H54 (cell line): ENCODE results near the gene RALGAPB.
"Not testable (repeated sequence)": the region's sequence is repeated elsewhere in the genome, so short reads cannot be mapped to it uniquely, and the experiment has no call there.

Experiments used
- DNase-seq: peaks from one replicate; pipeline ENCODE4 v3.0.0; 2011; ENCODE audit warnings: low spot score, mixed read lengths; ENCODE audit not compliant: insufficient read length
- FAIRE-seq: peaks from 3 replicates; lab custom pipeline; 2011; peaks lifted over from hg19 to GRCh38; lab: Jason Lieb, UNC
- POLR2A ChIP-seq: IDR thresholded peaks from 2 replicates; pipeline ENCODE4 v1.6.1; 2011; ENCODE audit warnings: low read depth, mild to moderate bottlenecking, low read length

RALGAPB gene

GRCh38 chr20:38452880-38453624 lies 19.6 kb upstream of the RALGAPB start:
- no peak for TF ChIP-seq POLR2A
- FAIRE-seq (no peak), DNase-seq (peak; percentile 44)

DNA sequence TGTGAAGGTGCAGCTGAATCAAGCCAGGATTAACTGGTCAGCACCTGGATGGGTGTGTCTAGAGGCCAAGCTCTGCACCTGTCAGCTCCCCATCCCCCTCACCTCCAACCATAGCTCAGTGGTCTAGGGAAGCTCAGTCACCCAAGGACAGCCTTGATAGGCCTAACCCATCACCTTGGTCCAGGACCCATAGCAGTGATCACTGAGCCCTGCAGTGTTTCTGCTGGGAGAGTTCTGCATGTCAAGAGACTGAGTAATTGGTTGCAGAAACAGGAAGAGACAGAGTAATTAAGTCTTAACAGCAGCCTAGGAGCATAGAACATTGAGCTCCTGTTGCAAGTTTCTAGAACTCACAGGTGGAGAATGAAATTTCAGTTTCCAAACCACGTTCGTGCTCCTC lies 18.7 kb upstream of the RALGAPB start:
- FAIRE-seq, result no peak

GRCh38 chr20:38454556-38455473 lies 17.8 kb upstream of the RALGAPB start:
- DNase-seq, result no peak
- TF ChIP-seq POLR2A, result no peak
- no peak for FAIRE-seq

More for the DNA sequence above, 18.7 kb upstream of the RALGAPB start:
- no peak for DNase-seq
- TF ChIP-seq POLR2A, result no peak

GRCh38 chr20:38458314-38458713 lies 14.3 kb upstream of the RALGAPB start:
- DNase-seq, result no peak
- no peak for FAIRE-seq
- no peak for TF ChIP-seq POLR2A

DNA sequence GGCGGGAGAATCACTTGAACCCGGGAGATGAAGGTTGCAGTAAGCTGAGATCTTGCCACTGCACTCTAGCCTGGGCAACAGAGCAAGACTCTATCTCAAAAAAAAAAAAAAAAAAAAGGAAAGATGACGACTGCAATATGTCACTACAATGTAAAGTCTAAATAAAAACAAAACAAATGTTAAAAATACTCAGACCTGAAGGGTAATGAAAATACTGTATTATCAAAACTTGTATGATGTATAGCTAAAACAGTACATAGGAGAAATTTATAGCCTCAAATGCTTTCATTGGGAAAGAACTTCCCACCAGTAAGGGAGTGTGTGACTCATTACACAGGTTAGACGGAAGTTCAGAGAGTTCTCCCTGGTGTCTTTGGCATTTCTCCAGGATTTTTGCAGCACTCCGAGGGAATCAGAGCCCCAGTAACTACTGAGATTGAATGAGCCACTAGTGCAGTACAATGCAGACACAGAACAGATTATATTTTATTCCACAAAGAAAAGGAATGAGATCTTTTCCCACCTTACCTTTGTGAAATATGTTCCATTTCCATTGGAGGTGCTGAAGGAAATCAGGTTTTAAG lies 12.5 kb upstream of the RALGAPB start:
- peak; percentile 57 for DNase-seq
- no peak for TF ChIP-seq POLR2A
- FAIRE-seq, result peak; percentile 95

GRCh38 chr20:38460631-38461030 lies 12.0 kb upstream of the RALGAPB start:
- not testable (repeated sequence) for DNase-seq, FAIRE-seq

DNA sequence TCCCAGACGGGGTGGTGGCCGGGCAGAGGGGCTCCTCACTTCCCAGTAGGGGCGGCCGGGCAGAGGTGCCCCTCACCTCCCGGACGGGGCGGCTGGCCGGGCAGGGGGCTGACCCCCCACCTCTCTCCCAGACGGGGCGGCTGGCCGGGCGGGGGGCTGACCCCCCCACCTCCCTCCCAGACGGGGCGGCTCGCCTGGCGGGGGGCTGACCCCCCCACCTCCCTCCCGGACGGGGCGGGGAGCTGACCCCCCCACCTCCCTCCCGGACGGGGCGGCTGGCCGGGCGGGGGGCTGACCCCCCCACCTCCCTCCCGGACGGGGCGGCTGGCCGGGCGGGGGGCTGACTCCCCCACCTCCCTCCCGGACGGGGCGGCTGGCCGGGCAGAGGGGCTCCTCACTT lies 11.5 kb upstream of the RALGAPB start:
- not testable (repeated sequence) for DNase-seq, FAIRE-seq

DNA sequence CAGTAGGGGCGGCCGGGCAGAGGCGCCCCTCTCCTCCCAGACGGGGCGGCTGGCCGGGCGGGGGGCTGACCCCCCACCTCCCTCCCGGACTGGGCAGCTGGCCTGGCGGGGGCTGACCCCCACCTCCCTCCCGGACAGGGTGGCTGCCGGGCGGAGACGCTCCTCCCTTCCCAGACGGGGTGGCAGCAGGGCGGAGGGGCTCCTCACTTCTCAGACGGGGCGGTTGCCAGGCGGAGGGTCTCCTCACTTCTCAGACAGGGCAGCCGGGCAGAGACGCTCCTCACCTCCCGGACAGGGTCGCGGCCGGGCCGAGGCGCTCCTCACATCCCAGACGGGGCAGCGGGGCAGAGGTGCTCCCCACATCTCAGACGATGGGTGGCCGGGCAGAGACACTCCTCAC lies 11.1 kb upstream of the RALGAPB start:
- FAIRE-seq, DNase-seq: not testable (repeated sequence)

GRCh38 chr20:38466171-38466570 lies 6.5 kb upstream of the RALGAPB start:
- DNase-seq (no peak), FAIRE-seq (no peak)
- TF ChIP-seq POLR2A, result no peak

DNA sequence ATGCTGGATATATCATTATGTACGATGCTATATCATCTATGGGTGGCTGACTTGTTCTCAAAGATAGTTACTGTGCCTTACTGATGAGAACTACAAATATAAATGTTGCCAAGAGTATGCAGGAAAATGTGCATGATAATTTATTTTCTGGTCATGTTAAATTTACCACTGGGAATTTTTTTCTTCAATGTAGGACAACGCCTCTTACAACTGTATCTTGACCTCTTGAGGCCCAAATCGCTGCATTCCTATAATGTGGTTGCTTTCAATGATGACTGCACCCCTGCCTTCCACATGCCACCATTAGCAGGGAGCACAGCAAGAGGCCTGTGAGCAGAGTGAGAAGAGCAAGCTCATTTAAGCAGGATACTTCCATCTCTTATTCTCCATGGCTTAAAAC lies 5.7 kb upstream of the RALGAPB start:
- no peak for FAIRE-seq
- no peak for DNase-seq
- no peak for TF ChIP-seq POLR2A

- no peak for TF ChIP-seq POLR2A
- FAIRE-seq (no peak), DNase-seq (no peak)
These were observed 1.4 kb upstream of the RALGAPB start for GRCh38 chr20:38471245-38471644.

- no peak for FAIRE-seq
- DNase-seq, result no peak
These were observed 593 bp upstream of the RALGAPB start for GRCh38 chr20:38471987-38472512.

DNA sequence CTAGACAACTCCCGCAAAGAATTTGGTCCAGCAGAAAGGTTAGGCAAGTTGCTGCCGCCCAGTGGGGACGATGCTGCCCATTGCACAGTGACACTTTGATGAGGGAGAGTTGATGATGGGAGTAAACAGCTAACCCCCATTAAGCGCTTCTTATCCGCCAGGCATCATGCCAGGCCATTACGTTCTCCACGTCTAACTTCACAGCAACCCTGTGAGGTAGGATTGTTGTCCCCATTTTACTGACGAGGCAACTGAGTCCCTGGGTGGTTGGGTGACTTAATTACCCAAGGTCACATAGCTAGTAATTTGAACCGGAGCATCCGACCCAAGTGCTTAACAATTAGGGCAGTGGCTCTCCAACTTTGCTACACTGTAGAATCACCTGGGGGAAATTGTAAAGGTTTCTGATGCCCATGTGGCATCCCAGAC lies 738 bp downstream of the RALGAPB start:
- DNase-seq, result no peak
- no peak for FAIRE-seq
- TF ChIP-seq POLR2A, result no peak

More at GRCh38 chr20:38471987-38472512, 593 bp upstream of the RALGAPB start:
- no peak for TF ChIP-seq POLR2A

GRCh38 chr20:38477747-38478146 lies 5.1 kb downstream of the RALGAPB start:
- no peak for TF ChIP-seq POLR2A
- no peak for FAIRE-seq
- DNase-seq, result no peak
